ENCODE results near the gene ECT2.
A peak's percentile ranks its signal among the peaks of the same experiment; 100 is the strongest.
"Not testable (repeated sequence)": the region's sequence is repeated elsewhere in the genome, so short reads cannot be mapped to it uniquely, and the experiment has no call there.

Gene ECT2

GRCh38 chr3:172750368-172751174 is at the start of gene ECT2:
TSS of gene ECT2 (plus strand) at chr3:172750726. CDS start at chr3:172754531, 3,805 bp downstream.
- peak; percentile 95 for DNase-seq (ENCODE audit: low read depth)

GRCh38 chr3:172700936-172701455 is 49.5 kb upstream of the ECT2 start:
- DNase-seq (ENCODE audit: low read depth) = no peak

- DNase-seq (ENCODE audit: low read depth) = no peak
Measured at GRCh38 chr3:172701751-172702150, 48.8 kb upstream of the ECT2 start.

GRCh38 chr3:172702256-172702655 is 48.3 kb upstream of the ECT2 start:
- DNase-seq (ENCODE audit: low read depth) = no peak

- not testable (repeated sequence) for DNase-seq (ENCODE audit: low read depth)
Measured at GRCh38 chr3:172702731-172703130, 47.8 kb upstream of the ECT2 start.

GRCh38 chr3:172704001-172704400 is 46.5 kb upstream of the ECT2 start:
- no peak for DNase-seq (ENCODE audit: low read depth)

- DNase-seq (ENCODE audit: low read depth) = no peak
Measured at GRCh38 chr3:172705170-172705569, 45.4 kb upstream of the ECT2 start.

- no peak for DNase-seq (ENCODE audit: low read depth)
Measured at GRCh38 chr3:172707030-172707429, 43.5 kb upstream of the ECT2 start.

- DNase-seq (ENCODE audit: low read depth) = no peak
Measured at GRCh38 chr3:172707967-172708366, 42.6 kb upstream of the ECT2 start.

GRCh38 chr3:172708921-172709773 is 41.4 kb upstream of the ECT2 start:
- no peak for DNase-seq (ENCODE audit: low read depth)

GRCh38 chr3:172709774-172710663 is 40.5 kb upstream of the ECT2 start:
- no peak for DNase-seq (ENCODE audit: low read depth)

- DNase-seq (ENCODE audit: low read depth) = peak; percentile 66
Measured at GRCh38 chr3:172710664-172711453, 39.7 kb upstream of the ECT2 start, which contains the start of gene NCEH1. TSS of gene NCEH1 (minus strand) at chr3:172711067. CDS start at chr3:172710984, 83 bp downstream.

- DNase-seq (ENCODE audit: low read depth) = no peak
Measured at GRCh38 chr3:172711454-172711795, 39.1 kb upstream of the ECT2 start.

GRCh38 chr3:172713316-172713715 is 37.2 kb upstream of the ECT2 start:
- no peak for DNase-seq (ENCODE audit: low read depth)

- no peak for DNase-seq (ENCODE audit: low read depth)
Measured at GRCh38 chr3:172716476-172716875, 34.0 kb upstream of the ECT2 start.

- no peak for DNase-seq (ENCODE audit: low read depth)
Measured at GRCh38 chr3:172717493-172718088, 32.9 kb upstream of the ECT2 start.

GRCh38 chr3:172722536-172723040 is 27.9 kb upstream of the ECT2 start:
- not testable (repeated sequence) for DNase-seq (ENCODE audit: low read depth)

GRCh38 chr3:172726380-172726779 is 24.1 kb upstream of the ECT2 start:
- no peak for DNase-seq (ENCODE audit: low read depth)

GRCh38 chr3:172735014-172735413 is 15.5 kb upstream of the ECT2 start:
- DNase-seq (ENCODE audit: low read depth) = no peak

GRCh38 chr3:172739462-172739861 is 11.1 kb upstream of the ECT2 start:
- no peak for DNase-seq (ENCODE audit: low read depth)
